Subcutaneous preadipocyte (primary cell): ENCODE measurements around the gene OR5T1. TPM values are rescaled to one million over a fixed set of nuclear protein-coding genes. Genes with fewer than 3 reads are reported as not detected.

Source experiments
- total RNA-seq: library from RNA; depleted of rRNA; stranded (reverse); fragments of >200 nt; gene quantifications from 2 replicates; pipeline ENCODE4 v1.2.3, GENCODE V29; 2012

The OR5T1 gene
- total RNA-seq, result not detected in 2 replicates

GRCh38 chr11:56273854-56274253 is at the start of gene OR5T1:
OR5T1 (plus strand) TSS chr11:56274154; CDS start chr11:56275639, 1,485 bp downstream.

DNA sequence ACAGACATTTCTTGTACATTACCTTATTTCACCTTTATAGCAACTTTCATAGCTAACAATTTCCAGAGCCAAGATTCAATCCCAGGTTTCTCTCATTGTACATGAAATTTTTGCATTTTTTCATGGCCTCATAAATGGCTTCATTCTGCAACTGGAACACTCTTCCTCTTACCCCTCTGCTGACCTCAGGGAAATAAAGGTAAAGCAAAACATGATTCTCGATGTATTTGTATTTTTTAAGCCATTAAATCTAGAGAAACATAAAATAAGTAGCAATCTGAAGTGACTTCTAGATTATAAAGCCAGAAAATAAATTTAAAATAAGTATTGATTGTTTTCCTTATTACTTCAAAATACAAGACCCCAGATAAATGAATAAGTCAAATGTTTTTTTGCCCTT is 39.8 kb upstream of the OR5T1 start, which contains the start of gene OR5T2:
OR5T2 (minus strand) TSS at position 101 of the 400 bp plus-strand sequence. CDS start 1,193 bp downstream, outside the sequence.

DNA sequence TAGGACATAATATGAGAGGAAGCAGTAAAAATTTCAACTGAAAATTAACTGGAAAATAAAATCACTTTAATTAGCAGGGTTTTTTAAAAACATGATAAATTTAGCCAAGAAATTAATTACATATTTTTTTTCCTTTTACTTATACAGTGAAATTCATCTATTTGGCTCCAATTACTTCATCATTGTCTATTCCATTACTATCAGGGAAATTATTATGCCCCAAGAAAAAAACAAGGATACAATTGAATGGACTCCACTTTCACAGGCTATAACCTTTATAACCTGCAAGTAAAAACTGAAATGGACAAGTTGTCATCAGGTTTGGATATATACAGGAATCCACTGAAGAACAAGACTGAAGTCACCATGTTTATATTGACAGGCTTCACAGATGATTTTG is 22.0 kb upstream of the OR5T1 start, which contains the start of gene OR5T3:
OR5T3 (plus strand) TSS at position 301 of the 400 bp plus-strand sequence; CDS start at position 301, 0 bp downstream.

GRCh38 chr11:56292154-56292553 is 18.2 kb downstream of the OR5T1 start, which contains the start of gene OR8H1:
OR8H1 (minus strand) TSS chr11:56292254; CDS start chr11:56291062, 1,192 bp downstream.

GRCh38 chr11:56314844-56315243 is 40.9 kb downstream of the OR5T1 start, which contains the start of gene OR8K3:
OR8K3 (plus strand) TSS chr11:56315144; CDS start chr11:56318307, 3,163 bp downstream.

Other genes starting within 250 kb of the OR5T1 start
- not detected in 2 replicates for gene OR5AS1, start 246.5 kb upstream of the OR5T1 start, total RNA-seq
- gene OR8I2, start 180.8 kb upstream of the OR5T1 start, total RNA-seq, result not detected in 2 replicates
- gene OR8H2, start 170.5 kb upstream of the OR5T1 start, total RNA-seq, result not detected in 2 replicates
- not detected in 2 replicates for gene OR8H3, start 151.8 kb upstream of the OR5T1 start, total RNA-seq
- gene OR8J3, start 134.0 kb upstream of the OR5T1 start, total RNA-seq, result not detected in 2 replicates
- gene OR8K5, start 113.8 kb upstream of the OR5T1 start, total RNA-seq, result not detected in 2 replicates
- not detected in 2 replicates for gene OR5J2, start 97.5 kb upstream of the OR5T1 start, total RNA-seq
- not detected in 2 replicates for gene OR5T2, start 39.9 kb upstream of the OR5T1 start, total RNA-seq
- not detected in 2 replicates for gene OR5T3, start 21.9 kb upstream of the OR5T1 start, total RNA-seq
- not detected in 2 replicates for gene OR8H1, start 18.1 kb downstream of the OR5T1 start, total RNA-seq
- not detected in 2 replicates for gene OR8K3, start 41.0 kb downstream of the OR5T1 start, total RNA-seq
- not detected in 2 replicates for gene OR8K1, start 71.9 kb downstream of the OR5T1 start, total RNA-seq
- not detected in 2 replicates for gene OR8J1, start 80.1 kb downstream of the OR5T1 start, total RNA-seq
- not detected in 2 replicates for gene OR8U1, start 101.5 kb downstream of the OR5T1 start, total RNA-seq
- gene OR5AL1, start 138.5 kb downstream of the OR5T1 start, total RNA-seq, result not detected in 2 replicates
- not detected in 2 replicates for gene OR5M3, start 199.2 kb downstream of the OR5T1 start, total RNA-seq
- not detected in 2 replicates for gene OR5M8, start 217.2 kb downstream of the OR5T1 start, total RNA-seq